Adipose tissue (tissue), 3 donors: ENCODE data around the gene RNPEPL1. TPM values are rescaled to one million over a fixed set of nuclear protein-coding genes. Genes with fewer than 3 reads are reported as not detected.
A peak's percentile ranks its signal among the peaks of the same experiment; 100 is the strongest.
"Not testable (repeated sequence)": the region's sequence is repeated elsewhere in the genome, so short reads cannot be mapped to it uniquely, and the experiment has no call there.

Source experiments
- H3K27ac ChIP-seq: one replicate; pipeline ENCODE4 v1.5.1; 2013; ENCODE audit warnings: low read depth, low read length
- WGBS, 3 donors: extraction: QIAGEN DNeasy Blood & Tissue Kit; methylation state at CpG; one replicate each; pipeline ENCODE4 v1.1.7; 2013; 5-methylcytosine and 5-hydroxymethylcytosine counted together
- polyA plus RNA-seq, 3 donors: library from polyadenylated mRNA; stranded (reverse); fragments of 200-250 nt; gene quantifications; one replicate each; pipeline ENCODE4 v1.2.3, GENCODE V29; 2013
- donor health status: healthy with polysubstance abuse.
- donor health status: Bipolar disorder and iron deficiency.
- donor health status: healthy.

The RNPEPL1 gene
- polyA plus RNA-seq, 3 donors, result 53.8 to 107 (median 72.8) TPM

DNA sequence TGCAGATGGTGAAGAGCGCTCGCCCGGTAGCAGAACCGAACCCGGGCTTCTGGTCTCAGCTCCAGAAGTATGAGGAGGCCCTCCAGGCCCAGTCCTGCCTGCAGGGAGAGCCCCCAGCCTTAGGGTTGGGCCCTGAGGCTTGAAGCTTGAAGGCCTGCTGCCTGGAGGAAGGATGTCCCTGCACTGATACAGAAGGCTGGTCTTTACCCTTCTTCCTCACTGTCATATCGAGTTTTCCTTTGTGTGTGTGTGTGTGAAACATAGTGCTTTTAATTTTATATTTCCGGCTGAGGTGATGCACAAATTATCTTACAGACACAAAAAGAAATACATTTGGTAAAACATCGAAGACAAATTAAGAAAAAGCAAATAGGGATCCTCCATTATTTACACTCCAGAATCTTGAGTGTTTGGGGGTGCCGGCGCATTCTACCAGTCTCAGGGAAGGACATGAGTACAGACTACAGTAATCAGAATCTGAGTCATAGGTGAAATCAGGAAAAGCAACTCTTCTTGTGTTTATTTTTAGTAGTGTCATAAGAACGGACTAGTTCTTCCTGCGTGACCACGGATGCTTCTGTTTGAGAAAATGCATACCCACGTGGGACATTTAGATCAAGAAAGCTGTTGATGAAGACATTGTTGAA is 6.8 kb upstream of the RNPEPL1 start:
- 18 to 21% (median 18%) methylated on average over 13 to 14 of the region's 14 CpGs for WGBS, 3 donors
- no peak overlapping the region for H3K27ac ChIP-seq

DNA sequence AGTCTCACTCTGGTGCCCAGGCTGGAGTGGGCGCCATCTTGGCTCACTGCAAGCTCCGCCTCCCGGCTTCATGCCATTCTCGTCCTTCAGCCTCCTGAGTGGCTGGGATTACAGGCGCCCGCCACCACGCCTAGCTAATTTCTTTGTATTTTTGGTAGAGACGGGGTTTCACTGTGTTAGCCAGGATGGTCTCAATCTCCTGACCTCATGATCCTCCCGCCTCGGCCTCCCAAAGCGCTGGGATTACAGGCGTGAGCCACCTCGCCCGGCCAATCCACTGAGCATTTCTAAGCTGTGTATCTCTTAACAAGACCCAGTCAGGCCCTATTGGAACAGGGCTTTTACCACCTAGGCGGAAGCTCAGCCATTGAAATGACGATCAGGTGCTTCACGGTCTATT is 5.1 kb upstream of the RNPEPL1 start:
- WGBS, 3 donors, result 96 to 98% (median 97%) methylated on average over 17 of the region's 17 CpGs
- not testable (repeated sequence) for H3K27ac ChIP-seq

DNA sequence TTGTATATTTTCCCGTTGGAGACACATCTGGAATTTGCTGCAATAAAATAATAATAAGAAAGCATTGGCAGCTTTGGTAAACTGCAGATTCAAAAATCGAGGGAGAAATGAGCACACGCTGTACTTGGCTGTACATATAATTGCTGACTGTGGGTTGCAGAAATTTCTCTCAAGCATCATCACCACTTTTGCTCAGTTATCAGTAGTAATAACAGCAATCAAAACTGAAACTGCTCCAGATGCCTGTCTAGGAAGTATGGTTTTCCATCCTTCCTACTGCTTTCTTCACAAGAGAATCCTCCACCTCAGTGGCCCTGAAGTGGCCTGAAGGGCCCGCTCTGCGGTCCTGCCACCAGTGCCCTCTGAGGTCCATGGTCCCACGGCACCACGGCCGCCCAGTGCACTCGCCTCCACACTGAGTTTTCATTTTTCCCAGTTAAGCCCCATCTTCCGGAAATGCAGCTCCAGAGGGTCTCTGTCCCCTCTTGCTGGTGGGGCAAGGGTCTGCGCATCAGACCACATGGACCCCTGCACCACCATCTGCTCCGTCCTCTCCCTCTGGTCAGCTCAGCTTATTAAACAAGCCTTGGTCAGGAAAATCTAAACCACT is 4.2 kb upstream of the RNPEPL1 start:
- H3K27ac ChIP-seq, result no peak overlapping the region
- 93 to 95% (median 93%) methylated on average over 12 of the region's 12 CpGs for WGBS, 3 donors

DNA sequence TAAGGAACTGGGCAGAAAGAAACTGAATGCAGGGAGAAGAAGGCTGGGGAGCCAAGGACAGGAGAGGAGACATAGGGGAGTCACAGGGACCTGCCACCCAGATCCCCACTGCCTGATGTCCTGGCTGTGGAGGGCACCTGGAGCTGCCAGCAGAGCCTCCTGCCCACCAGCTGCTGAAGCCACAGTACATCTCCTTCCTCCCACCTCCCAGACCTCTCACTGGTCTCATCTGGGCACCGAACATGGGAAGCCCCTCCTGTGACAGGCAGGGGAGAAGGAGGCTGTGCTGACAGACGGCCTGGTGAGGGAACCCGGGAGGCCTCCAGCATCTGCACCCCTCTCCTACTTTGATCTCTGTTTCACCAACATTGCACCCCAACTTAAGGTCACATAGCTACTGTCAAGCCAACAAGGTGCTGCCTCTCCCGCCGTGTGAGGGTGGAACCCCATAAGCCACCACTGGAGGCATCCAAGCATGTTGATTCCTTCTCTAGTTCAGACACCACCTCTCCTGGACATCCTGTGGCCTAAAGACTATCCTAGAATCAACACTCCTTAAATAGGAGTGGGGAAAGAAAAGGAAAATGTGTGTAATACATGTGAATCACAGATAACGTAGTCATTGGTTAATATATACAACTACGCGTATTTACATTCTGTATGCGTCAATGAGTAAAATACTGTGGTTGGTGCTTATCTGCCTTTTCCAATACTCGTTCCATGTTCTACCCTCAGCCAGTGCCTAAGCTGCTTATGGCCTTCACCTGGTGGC is 3.5 kb upstream of the RNPEPL1 start:
- H3K27ac ChIP-seq, result no peak overlapping the region
- WGBS, 3 donors, result 71 to 80% (median 79%) methylated on average over 10 of the region's 10 CpGs

DNA sequence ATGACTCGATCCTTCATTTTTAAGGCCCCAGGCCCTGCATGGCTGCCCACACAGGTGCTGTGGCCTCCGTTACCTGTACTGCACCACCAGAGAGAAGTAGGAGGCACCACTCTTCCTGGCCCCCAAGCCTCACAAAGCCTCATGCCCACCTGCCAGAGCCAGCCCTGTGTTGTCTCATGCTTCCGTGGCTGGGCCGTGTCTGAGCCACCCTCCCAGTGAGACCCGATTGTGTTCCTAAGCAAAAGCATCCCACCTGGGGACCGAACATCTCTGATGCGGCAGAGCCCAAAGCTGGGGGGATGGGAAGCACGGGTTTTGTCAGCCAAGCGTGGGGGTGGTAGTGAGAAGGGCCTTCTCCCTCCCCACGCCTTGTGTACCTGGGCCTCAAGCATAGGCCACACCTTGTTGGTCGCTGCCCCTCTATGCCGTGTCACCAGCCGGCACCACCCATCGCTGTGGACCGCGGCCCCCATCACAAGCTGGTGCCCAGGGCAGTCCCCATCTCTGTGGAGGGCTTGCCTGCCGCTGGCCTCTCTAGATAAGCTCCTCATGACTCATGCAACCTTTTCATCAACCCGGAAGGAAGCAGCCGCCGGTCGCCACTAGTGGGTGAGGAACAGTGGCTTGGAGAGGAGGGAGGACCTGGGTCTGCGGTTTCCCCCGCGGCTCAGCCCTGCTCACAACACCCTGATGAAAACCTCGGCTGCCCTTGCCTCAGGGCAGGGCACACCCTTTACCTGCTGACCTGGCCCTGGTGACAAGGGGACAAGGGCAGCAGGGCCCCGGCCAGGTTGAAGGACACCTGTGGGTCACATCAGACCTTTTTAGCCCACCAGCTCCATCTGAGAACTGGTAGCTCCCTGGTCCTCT is 2.7 kb upstream of the RNPEPL1 start:
- peak overlapping the region; percentile 74 for H3K27ac ChIP-seq
- 32 to 54% (median 40%) methylated on average over 26 of the region's 26 CpGs for WGBS, 3 donors

DNA sequence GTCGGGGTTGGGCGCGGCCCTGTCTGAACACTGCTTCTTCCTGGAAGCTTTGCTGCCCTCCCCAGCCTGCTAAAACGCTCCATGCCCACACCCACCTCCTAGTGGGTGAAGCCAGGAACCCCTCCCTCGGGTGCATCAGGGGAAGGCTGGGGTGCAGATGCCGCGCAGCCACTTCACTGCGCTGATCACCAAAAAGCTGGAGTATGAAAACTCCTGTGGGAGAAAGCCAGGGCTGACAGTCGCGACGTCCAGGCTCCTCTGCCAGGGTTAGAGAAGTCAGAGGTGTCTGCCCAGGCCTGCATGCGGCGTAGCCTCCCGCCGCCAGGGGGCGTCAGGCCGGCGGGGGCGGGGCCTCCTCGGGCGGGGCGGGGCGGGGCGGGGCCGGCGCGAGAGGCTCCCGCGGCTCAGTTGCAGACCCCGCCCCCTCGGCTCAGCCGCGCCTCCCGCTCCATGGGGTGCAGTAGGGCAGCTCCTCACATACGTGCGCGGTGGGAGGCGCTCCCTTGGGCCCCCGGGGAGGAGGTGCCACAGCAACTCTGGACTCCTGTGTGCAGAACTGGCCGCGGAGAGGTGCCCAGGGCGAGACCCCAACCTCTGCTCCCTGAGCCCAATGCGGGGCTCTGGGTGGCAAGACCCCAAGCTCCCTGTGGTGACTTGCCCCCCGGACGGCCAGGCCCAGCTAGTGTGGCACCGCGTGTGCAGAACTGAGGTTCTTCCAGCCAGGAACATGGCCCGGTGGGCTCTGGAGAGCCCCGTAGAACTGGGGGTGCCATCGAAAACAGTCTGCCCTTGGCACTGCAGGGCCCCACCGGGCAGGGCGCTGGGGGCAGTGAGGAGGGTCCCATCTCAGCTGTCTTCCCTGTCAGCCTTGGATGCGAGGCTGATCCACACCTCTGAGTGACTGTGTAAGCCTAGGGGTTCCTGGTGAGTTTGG is 1.8 kb upstream of the RNPEPL1 start:
- 7 to 9% (median 8%) methylated on average over 44 to 53 of the region's 53 CpGs for WGBS, 3 donors
- peak overlapping the region; percentile 74 for H3K27ac ChIP-seq

DNA sequence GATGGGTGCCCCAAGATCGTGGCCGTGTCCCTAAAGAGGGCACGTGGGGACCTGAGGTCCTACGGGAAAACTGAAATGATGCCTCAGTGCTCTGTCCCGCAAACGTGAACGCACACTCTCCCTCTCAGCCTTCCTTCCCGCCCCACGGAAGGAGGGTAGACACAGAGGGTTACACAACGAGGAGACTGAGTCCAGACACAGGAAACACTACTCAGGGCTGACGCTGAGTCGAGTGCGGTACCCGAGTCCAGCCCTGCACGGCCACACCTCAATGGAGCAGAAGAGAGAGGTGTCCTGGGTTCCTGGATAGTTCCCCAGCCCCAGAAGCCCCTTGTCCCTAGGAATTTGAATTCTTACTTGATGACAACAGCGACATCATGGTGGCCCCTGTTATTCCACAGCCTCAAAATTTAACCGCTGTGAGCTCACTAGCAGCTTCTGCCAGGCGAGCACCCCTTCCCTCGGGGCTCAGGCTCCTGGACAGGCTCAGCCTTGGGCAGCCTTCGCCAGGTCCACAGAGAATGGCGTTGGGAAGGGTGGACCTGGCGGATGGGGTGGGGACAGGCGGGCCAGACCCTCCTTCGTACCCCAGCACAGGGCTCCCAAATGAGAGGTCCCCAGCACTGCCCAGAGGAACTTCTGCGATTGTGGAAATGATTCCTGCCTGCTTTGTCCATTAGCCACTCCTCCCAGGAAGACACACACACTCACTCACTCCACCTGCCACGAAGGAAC is 980 bp upstream of the RNPEPL1 start:
- no peak overlapping the region for H3K27ac ChIP-seq
- WGBS, 3 donors, result 22 to 28% (median 28%) methylated on average over 26 of the region's 26 CpGs

DNA sequence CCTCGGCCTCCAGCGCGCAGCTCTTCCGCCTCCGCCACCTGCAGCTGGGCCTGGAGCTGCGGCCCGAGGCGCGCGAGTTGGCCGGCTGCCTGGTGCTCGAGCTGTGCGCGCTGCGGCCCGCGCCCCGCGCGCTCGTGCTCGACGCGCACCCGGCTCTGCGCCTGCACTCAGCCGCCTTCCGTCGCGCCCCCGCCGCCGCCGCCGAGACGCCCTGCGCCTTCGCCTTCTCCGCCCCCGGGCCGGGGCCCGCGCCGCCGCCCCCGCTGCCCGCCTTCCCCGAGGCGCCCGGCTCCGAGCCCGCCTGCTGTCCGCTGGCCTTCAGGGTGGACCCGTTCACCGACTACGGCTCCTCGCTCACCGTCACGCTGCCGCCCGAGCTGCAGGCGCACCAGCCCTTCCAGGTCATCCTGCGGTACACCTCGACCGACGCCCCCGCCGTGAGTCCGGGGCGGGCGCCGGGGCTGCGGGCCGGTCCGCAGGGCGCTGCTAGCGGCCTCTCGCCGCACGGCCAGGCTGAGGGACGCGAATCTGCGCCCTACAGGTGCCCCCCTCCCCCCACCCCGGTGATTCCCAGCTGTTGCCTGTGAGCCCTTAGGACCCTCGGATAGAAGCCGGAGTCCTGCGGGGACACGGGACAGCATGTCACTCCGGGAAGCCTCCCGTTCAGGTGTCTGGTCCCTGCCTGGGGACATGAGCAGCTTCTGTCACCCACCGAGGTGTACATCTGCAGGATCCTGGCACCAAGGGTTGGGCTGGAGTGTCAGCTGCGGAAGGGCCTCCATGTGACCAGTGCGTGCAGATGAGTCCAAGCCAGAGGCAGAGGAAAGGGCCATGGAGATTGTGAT is 616 bp downstream of the RNPEPL1 start:
- 1 to 2% (median 1%) methylated on average over 60 to 93 of the region's 93 CpGs for WGBS, 3 donors
- H3K27ac ChIP-seq, result peak overlapping the region; percentile 33

DNA sequence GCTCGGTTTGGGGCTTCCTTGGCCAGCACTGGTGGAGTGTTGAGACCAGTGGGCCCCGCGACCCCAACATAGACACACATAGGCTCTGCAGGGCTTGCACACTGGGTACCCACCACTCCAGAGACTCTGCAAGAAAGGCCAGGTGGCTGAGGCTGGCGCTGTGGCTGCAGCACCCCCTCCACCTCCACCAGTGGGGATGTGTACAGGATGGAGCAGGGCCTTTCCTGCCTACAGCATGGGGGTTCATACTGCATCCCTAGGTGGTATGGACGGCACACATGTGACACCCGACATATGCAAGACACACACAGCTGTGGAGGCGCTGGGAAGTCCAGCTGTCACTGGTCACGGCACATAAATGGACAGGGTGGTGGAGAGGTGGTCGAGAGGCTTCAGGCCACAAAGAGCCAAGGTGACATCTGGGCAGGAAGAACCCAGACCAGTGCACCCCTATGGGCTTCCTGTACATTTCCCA is 1.3 kb downstream of the RNPEPL1 start:
- 65 to 80% (median 72%) methylated on average over 9 of the region's 9 CpGs for WGBS, 3 donors
- H3K27ac ChIP-seq, result no peak overlapping the region

DNA sequence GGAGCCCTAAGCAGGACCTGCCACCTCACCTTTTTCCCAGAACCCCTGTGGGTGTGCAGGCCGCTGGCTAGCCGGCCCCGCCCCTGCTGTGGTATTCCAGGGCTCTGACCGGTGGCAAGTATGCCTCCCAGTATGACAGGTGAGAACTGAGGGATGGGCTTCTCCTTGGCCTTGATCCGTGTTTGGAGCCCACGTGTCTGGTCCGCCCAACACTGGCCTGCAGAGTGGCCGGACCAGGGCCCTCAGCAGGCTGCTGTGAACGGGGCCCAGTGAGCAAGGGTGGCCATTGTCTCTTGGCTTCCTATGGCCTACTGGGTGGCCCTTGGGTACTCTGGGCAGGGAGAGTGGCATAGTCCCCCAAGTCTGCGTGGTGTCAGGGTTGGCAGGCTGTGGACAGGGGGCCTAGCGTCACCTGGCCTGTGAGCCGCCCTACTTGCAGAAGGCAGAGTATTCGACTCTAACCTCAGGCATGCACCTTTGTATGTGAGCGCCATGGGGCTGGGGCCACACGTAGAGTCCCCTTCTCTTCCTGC is 1.8 kb downstream of the RNPEPL1 start:
- WGBS, 3 donors, result 80 to 92% (median 87%) methylated on average over 15 of the region's 15 CpGs
- no peak overlapping the region for H3K27ac ChIP-seq

DNA sequence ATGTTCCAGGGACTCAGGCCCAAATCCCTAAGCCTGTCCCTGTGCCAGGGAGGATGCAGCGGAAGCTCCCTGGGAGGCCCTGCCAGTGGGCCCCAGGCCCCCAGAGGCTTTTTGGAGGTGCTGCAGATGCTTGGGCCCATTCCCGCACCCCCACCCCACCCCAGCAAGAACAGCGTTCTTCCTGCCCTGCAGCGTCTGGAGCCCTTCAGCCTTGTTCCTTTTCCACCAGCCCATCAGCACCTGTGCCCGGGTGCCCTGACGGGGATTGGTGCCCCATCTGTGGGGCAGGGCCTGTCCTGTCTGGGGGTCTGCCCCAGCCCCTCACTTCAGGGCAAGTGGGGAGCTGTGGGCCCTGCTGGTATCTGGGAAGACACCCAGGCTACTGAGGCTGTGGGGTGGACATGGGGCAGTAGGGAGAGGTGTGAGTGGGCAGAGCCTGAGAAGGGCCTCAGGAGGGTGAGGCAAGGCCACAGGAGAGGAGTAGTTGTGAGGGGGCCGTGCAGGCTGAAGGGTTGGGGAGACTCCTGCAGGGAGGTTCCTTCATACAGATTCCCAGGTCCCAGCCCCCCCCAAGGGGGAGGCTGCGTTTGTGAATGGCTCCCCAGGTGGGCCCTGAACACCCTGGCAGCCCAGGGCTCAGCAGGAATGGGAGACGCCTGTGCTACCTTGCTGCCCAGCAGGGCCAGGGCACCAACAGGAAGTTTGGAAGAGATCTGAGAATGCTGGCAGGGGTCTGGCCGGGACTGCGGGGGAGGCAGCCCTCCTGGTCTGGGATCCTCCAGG is 2.4 kb downstream of the RNPEPL1 start:
- H3K27ac ChIP-seq, result no peak overlapping the region
- WGBS, 3 donors, result 81 to 86% (median 85%) methylated on average over 10 to 11 of the region's 11 CpGs

DNA sequence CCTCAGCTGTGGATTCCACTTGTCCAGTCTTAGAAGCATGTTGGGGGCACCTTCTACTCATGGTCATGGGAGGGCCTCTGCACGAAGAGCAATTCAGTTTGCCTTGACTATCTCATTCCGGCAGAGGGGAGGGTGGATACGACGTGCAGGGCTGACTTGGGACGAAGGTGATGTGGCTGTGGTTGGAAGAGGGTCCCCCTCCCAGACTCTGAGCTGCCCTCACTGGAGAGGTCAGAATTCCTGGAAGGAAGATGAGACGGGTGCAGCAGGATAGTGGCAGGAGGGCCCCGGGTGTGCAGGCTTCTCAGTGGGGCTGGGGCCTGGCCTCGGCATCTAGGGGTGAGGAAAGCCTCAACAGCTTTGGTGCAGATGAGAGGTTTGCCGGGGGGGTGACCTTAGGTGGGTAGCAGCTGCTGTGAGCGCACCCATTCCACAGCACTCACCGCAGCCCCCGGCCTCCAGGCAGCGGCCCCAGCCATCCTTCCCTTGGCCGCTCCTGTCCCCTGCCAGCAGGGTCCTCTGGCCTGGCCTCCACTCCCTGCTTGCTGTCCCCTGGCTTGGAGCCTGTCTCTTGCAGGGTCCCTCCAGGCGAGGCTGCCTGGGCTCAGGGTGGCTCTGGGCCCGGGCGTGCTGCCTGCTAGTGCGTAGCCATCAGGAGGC is 3.2 kb downstream of the RNPEPL1 start:
- 88 to 90% (median 90%) methylated on average over 15 to 18 of the region's 18 CpGs for WGBS, 3 donors
- H3K27ac ChIP-seq, result no peak overlapping the region

DNA sequence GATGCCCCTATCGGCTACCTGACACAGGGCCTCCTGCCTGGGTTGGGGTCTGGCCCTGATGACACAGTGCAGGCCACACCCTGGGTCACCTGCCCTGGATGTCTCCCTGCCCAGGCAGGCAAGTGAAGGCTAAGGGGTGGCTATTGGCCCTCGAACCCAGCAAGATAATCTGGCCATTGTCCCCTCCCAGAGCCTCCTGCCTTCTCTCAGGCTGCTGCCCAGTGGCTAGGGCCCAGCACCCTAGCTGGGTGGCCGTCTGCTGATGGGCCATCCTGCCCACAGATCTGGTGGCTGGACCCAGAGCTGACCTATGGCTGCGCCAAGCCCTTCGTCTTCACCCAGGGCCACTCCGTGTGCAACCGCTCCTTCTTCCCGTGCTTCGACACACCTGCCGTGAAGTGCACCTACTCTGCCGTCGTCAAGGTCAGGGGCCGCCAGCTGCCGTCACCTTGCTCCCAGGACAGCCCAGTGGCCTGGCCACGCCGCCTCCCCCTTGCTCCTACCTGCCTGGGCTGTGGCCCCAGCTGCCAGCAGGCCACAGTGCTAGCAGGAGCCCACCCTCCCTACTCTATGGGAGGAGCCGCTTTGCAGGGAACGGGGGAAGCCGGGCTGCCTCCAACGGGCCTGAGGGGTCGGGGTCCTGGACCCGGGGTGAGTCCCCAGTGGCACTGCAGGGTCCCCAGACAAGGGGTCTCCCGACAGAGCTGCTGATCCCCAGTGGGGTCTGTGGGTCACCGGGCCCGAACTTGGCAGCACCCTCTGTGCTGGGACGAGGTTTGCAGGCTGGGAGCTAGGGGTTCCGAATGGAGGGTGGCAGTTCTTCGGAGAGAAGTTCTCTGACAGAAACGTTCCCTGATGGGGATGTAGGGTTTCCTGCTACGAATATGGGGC is 4.1 kb downstream of the RNPEPL1 start:
- H3K27ac ChIP-seq, result no peak overlapping the region
- WGBS, 3 donors, result 75 to 91% (median 89%) methylated on average over 30 of the region's 30 CpGs

DNA sequence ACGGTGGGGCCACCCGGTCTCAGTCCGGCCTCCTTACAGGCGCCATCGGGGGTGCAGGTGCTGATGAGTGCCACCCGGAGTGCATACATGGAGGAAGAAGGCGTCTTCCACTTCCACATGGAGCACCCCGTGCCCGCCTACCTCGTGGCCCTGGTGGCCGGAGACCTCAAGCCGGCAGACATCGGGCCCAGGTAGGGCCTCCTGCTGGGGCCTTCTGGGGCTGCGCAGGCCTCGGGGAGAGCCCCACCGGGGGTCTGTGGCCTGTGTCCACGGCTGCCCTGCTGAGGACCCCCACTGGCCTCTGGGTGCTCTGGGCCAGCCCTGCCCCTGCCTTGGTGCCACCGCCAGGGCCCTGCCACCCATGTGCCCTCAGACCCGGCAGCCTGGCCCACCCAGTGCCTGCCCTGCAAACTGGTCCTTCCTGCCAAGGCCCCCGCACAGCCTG is 4.8 kb downstream of the RNPEPL1 start:
- no peak overlapping the region for H3K27ac ChIP-seq
- WGBS, 3 donors, result 90 to 93% (median 90%) methylated on average over 17 to 20 of the region's 20 CpGs
